ENCODE data around the gene HMGXB3.

DNA sequence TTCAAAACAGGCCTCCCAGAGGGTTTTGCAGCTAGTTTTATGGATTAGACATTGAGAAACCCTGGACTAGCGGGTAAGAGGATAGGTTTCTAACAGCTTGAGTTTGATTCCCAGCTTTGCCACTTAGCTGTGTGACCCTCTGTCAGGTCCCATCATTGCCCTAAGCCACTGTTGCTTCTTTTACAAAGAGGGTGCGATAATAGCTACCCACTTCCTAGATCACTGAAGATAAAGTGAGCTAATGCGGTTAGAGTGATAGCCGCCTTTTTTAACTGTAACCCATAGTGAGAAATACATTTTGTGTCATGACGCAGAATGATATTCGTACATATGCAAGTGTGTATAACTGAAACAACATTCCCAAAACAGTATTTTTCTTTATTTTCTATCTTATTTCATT is 45.5 kb downstream of the HMGXB3 start:
- TF ChIP-seq POLR2A (IDR thresholded peaks at IDR 0.05) = no peak
- TF ChIP-seq, protein P1, sequence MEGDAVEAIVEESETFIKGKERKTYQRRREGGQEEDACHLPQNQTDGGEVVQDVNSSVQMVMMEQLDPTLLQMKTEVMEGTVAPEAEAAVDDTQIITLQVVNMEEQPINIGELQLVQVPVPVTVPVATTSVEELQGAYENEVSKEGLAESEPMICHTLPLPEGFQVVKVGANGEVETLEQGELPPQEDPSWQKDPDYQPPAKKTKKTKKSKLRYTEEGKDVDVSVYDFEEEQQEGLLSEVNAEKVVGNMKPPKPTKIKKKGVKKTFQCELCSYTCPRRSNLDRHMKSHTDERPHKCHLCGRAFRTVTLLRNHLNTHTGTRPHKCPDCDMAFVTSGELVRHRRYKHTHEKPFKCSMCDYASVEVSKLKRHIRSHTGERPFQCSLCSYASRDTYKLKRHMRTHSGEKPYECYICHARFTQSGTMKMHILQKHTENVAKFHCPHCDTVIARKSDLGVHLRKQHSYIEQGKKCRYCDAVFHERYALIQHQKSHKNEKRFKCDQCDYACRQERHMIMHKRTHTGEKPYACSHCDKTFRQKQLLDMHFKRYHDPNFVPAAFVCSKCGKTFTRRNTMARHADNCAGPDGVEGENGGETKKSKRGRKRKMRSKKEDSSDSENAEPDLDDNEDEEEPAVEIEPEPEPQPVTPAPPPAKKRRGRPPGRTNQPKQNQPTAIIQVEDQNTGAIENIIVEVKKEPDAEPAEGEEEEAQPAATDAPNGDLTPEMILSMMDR (IDR thresholded peaks at IDR 0.05) = no peak

Data from heart left ventricle (tissue), 13 donors.